ENCODE measurements around the gene SLCO3A1. TPM values are rescaled to one million over a fixed set of nuclear protein-coding genes. Genes with fewer than 3 reads are reported as not detected.

Gene SLCO3A1
- total and polyA plus RNA-seq, 2 of the 8 experiments (the other 6 are each of a cell fraction or from before 2014, with no cell fraction given): 15.1 to 20.4 TPM

DNA sequence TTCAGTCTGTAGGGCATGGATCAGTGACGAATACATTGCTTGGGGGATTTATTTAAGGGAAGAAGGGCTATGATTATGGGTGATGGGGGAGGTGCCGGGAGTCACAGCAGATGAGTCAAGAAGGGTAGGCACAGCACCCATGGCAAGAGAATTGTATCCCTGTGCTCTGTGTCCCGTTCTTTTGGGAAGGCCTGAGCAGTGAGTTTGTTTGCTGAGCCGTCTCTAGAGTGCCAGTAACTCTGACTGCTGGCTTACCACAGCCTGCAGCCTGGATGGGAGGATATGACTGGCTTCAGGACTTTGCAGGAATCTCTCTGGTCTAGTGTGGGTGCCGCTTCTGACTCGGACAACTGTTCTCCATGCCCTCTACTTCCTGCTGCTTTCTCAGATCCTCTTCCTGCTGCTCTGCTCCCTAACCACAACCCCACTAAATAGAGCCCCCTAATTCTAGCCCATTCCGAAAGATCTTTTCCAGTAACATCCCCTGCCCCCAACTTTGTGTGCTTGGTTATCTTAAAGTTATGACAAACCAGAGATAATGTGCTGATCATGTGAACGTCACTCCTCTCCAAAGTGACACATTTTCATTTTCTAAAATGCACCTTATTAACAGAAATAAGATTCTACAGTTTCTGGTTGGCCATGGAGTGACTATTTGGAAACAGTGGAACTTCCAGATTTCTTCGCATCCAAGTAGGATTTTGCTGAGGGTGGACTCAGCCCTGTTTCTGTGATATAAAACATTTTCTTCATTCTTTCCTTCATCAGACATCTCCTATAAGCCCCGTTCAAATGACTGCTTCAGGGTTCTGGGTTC lies 239.0 kb downstream of the SLCO3A1 start (continued):
- no peak for TF ChIP-seq RAD21 (IDR thresholded peaks at IDR 0.05 in 1 of 2, conservative IDR thresholded peaks at IDR 0.05 in 1 of 2; ENCODE audit: low read depth in 2 of 2, low read length in 2 of 2)
- TF ChIP-seq BACH1 (IDR thresholded peaks at IDR 0.05; ENCODE audit: low read length): no peak
- TF ChIP-seq ZNF274 (IDR thresholded peaks at IDR 0.05; ENCODE audit: borderline replicate concordance, extremely low read depth, low read length): no peak
- TF ChIP-seq TAF7 (optimal IDR thresholded peaks at IDR 0.05; ENCODE audit: borderline replicate concordance, low read depth, low read length): no peak
